NB4 (cell line): ENCODE measurements around the gene MBNL1.
A peak's percentile ranks its signal among the peaks of the same experiment; 100 is the strongest.
"Not testable (repeated sequence)": the region's sequence is repeated elsewhere in the genome, so short reads cannot be mapped to it uniquely, and the experiment has no call there.

ENCODE experiments used
- DNase-seq: peaks from one replicate; pipeline ENCODE4 v3.0.0; 2010; ENCODE audit warnings: low read depth
- H3K4me3 ChIP-seq: one replicate; pipeline ENCODE4 v1.5.1; 2011; ENCODE audit warnings: mild to moderate bottlenecking, low read depth, low read length, moderate library complexity
- MYC ChIP-seq: IDR thresholded peaks from 2 replicates; pipeline ENCODE4 v1.6.1; 2011; ENCODE audit warnings: low read depth, low read length
- POLR2A ChIP-seq: IDR thresholded peaks from 2 replicates; pipeline ENCODE4 v1.6.1; 2011; ENCODE audit warnings: mild to moderate bottlenecking; ENCODE audit not compliant: insufficient read length; ENCODE audit errors: extremely low read depth
- TF ChIP-seq, protein P1 (sequence below): IDR thresholded peaks from one replicate; pipeline ENCODE4 v1.5.1; 2012; ENCODE audit warnings: low read depth, low read length
- TF ChIP-seq, protein P2 (sequence below): IDR thresholded peaks from 2 replicates; pipeline ENCODE4 v1.6.1; 2011; ENCODE audit warnings: low read depth, low read length

The MBNL1 gene

DNA sequence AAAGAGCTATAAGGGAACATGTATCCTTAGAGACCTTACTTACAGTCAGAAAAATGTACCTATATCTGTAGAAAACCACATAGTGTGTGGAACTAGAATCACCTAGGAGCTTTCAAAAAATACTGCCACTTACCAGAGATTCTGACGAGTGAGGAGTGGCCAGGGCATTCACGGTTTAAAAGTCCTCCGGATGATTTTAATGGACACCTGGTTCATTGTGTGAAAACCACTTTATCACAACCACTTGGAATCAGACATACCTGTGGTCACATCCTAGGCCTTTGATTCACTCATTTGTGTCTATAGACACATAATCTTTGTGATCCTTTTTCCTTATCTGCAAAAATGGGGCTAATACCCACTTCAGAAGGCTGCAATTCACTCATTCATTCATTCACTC, 159.8 kb downstream of the MBNL1 start:
- no peak overlapping the region for H3K4me3 ChIP-seq
- DNase-seq, result no peak
- TF ChIP-seq MYC (no peak), POLR2A (no peak)
- TF ChIP-seq, protein P1, sequence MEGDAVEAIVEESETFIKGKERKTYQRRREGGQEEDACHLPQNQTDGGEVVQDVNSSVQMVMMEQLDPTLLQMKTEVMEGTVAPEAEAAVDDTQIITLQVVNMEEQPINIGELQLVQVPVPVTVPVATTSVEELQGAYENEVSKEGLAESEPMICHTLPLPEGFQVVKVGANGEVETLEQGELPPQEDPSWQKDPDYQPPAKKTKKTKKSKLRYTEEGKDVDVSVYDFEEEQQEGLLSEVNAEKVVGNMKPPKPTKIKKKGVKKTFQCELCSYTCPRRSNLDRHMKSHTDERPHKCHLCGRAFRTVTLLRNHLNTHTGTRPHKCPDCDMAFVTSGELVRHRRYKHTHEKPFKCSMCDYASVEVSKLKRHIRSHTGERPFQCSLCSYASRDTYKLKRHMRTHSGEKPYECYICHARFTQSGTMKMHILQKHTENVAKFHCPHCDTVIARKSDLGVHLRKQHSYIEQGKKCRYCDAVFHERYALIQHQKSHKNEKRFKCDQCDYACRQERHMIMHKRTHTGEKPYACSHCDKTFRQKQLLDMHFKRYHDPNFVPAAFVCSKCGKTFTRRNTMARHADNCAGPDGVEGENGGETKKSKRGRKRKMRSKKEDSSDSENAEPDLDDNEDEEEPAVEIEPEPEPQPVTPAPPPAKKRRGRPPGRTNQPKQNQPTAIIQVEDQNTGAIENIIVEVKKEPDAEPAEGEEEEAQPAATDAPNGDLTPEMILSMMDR, result no peak
- TF ChIP-seq, protein P2, sequence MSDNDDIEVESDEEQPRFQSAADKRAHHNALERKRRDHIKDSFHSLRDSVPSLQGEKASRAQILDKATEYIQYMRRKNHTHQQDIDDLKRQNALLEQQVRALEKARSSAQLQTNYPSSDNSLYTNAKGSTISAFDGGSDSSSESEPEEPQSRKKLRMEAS, result no peak

DNA sequence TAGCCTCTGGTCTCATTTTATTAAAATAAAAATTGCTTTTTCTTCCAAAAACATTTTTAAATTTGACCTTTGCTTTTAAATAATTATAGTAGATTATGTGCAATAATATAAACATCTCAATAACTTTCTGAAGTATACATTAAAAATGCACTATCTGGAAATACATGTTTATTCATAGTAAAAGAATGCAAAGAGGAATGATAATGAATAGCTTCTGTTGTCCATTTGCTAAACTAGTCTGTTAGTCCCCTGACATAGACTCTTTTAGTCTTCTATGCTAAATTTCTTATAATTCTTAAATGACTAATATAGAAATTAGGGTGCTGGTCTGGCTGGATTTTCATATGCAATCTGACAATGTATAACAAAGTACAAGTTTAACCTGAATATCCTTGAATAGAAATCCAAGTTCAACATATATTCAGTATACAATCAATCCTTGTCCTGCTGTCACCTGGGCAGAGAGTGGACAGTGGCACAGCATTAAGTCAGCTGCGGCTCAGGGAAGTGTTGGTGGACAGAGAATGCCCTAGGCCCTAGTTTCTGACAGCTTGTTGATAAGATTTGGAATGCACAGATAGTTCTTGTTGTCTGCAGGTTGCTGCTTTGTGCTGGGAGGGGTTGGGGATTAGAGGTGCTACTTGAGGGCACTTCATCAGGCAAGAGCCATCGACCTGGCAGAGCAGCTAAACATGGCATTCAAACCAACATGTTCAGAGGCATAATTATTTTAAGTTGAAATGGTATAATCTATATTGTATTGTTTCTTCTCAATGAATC, 161.7 kb downstream of the MBNL1 start:
- TF ChIP-seq POLR2A, result no peak
- TF ChIP-seq MYC, result no peak
- TF ChIP-seq, protein P2, result no peak
- TF ChIP-seq, protein P1, result no peak
- DNase-seq, result no peak
- H3K4me3 ChIP-seq, result no peak overlapping the region

DNA sequence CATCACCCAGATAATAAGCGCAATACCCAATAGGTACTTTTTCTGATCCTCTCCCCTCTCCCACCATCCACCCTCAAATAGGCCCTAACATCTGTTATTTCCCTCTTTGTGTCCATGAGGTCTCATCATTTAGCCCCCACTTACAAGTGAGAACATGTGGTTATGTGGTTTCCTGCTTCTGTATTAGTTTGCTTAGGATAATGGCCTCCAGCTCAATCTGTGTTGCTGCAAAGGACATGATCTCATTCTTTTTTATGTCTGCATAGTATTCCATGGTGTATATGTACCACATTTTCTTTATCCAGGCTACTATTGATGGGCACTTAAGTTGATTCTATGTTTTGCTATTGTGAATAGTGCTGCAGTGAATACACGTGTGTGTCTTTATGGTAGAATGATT, 165.4 kb downstream of the MBNL1 start:
- no peak overlapping the region for H3K4me3 ChIP-seq
- TF ChIP-seq, protein P1, result no peak
- DNase-seq, result peak; percentile 59

DNA sequence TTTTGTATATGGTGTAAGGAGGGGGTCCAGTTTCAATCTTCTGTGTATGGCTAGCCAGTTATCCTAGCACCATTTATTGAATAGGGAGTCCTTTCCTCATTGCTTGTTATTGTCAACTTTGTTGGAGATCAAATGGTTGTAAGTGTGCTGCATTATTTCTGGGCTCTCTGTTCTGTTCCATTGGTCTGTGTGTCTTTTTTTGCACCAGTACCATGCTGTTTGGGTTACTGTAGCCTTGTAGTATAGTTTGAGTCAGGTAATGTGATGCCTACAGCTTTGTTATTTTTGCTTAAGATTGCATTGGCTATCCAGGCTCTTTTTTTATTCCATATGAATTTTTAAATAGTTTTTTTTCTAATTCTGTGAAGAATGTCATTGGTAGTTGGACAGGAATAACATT, 166.5 kb downstream of the MBNL1 start:
- DNase-seq, H3K4me3 ChIP-seq: not testable (repeated sequence)

DNA sequence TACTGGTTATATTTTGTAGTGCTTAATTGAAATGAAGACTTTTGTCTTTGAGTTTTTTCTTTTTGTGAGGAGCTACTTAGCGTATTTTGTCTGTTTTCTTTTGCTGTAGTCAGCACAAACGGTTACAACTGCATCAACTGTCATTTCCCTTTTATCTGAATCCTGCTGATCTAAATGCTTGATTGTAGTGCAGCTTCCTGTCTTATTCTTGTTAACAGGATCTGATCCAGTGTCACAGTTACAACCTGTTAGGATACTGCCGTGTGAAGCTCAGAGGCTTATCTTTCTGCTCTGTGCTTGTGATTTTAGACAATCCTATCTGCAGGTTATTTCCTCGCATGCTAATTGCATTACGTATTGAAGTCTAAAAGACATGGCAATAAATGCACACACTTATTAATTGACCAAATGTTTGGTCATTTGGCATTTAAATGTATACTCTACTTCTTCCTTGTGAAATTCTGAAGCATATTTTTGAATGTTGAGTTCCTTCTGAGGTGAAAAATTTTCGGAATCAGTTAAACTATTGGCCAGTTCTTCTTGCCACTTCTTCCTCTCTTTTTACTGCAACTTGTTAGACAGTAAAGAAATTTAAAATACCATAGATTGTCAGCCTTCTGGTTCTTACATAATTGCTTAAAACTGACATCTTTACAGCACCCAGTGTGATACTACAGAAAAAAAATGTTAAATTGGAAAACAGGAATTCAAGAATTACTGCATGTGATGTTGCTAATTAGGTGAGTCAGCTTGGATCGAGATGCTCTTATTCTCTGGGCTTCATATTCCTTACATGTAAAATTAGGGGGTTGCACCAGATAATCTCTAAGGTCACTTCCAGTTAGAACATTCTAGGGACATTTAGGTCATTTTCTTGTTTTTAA, 168.2 kb downstream of the MBNL1 start:
- no peak for DNase-seq
- no peak for TF ChIP-seq MYC
- TF ChIP-seq, protein P2, result no peak
- TF ChIP-seq, protein P1, result no peak
- TF ChIP-seq POLR2A, result no peak
- no peak overlapping the region for H3K4me3 ChIP-seq

DNA sequence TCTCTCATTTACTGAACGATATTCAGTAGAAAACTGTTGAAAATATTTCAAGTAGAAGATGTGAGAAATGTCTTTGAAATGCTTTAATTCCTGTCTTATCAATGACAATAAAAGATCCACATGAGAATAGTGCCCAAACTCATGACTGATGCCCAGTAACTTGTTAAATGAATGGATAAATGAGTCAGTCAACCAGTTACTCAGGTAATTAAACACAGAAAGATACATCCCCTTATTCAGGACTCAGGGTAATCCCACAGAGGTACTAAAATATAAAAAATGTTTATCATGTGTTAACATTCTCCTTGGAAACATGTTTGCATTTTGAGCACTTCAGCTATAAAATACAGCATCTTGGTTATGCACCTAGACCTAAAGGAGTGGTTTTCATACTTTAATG, 169.5 kb downstream of the MBNL1 start:
- no peak overlapping the region for H3K4me3 ChIP-seq
- DNase-seq, result no peak
- TF ChIP-seq MYC, result no peak
- no peak for TF ChIP-seq POLR2A
- TF ChIP-seq, protein P2, result no peak
- TF ChIP-seq, protein P1, result no peak
